IMR-90 (cell line): ENCODE measurements around the gene RRAGA. TPM values are rescaled to one million over a fixed set of nuclear protein-coding genes. Genes with fewer than 3 reads are reported as not detected.

Source experiments
- ATAC-seq: fragments of 200-7000 bp; cut with Tn5 transposase; 2 replicates; pipeline ENCODE4 v1.9.1; 2020; ENCODE audit warnings: low read depth, mild to moderate bottlenecking, moderate library complexity
- BruUV-seq: library from RNA; stranded (reverse); fragments of 400-500 nt; replicated peaks from 2 replicates; lab custom pipeline; 2021; lab: Mats Ljungman, UMichigan
- CTCF ChIA-PET: fragments of 300-600 bp; formaldehyde crosslinking; extraction: SDS; loops from one replicate; lab custom pipeline; 2021; ENCODE audit warnings: antibody characterized with exemption; lab: Yijun Ruan, JAX
- POLR2A ChIA-PET: fragments of 300-600 bp; sonication (Branson Sonifier 250); formaldehyde crosslinking; loops from one replicate; lab custom pipeline; 2022; ENCODE audit warnings: antibody characterized with exemption; ENCODE audit not compliant: unreplicated experiment; lab: Charles Lee
- DNase-seq: peaks from one replicate; pipeline ENCODE4 v3.0.0; 2013
- H2AFZ ChIP-seq: replicated peaks from 2 replicates; pipeline ENCODE3; 2013; ENCODE audit warnings: low read length, mild to moderate bottlenecking; ENCODE audit not compliant: poor library complexity
- H2AK5ac ChIP-seq: 2 replicates; pipeline ENCODE4 v1.6.1; 2013; ENCODE audit warnings: low read depth, low read length, inconsistent platforms
- H2AK9ac ChIP-seq: replicated peaks from 2 replicates; pipeline ENCODE3; 2013; ENCODE audit warnings: mild to moderate bottlenecking, low read depth, low read length, moderate library complexity; ENCODE audit not compliant: poor library complexity
- H2BK120ac ChIP-seq: 2 replicates; pipeline ENCODE4 v1.6.1; 2013; ENCODE audit warnings: low read depth, low read length, inconsistent platforms
- H2BK15ac ChIP-seq: 3 replicates; pipeline ENCODE4 v1.6.1; 2013; ENCODE audit warnings: low read depth, low read length, inconsistent platforms
- H2BK20ac ChIP-seq: 2 replicates; pipeline ENCODE4 v1.6.1; 2013; ENCODE audit warnings: low read depth, mild to moderate bottlenecking, inconsistent platforms, low read length, moderate library complexity
- H2BK5ac ChIP-seq: 2 replicates; pipeline ENCODE4 v1.6.1; 2013; ENCODE audit warnings: mild to moderate bottlenecking, low read depth, low read length, inconsistent platforms; ENCODE audit not compliant: poor library complexity, severe bottlenecking
- H3K14ac ChIP-seq: replicated peaks from 2 replicates; pipeline ENCODE4 v1.6.1; 2013; ENCODE audit warnings: low read depth, low read length, inconsistent platforms
- H3K18ac ChIP-seq: 2 replicates; pipeline ENCODE4 v1.6.1; 2013; ENCODE audit warnings: low read depth, low read length, control low read depth
- H3K23ac ChIP-seq: 2 replicates; pipeline ENCODE4 v1.6.1; 2013; ENCODE audit warnings: low read depth, low read length, inconsistent platforms
- H3K27ac ChIP-seq: 2 replicates; pipeline ENCODE4 v1.5.1; 2013; ENCODE audit warnings: mild to moderate bottlenecking, control low read depth, low read length; ENCODE audit not compliant: insufficient read depth
- H3K27me3 ChIP-seq: 2 replicates; pipeline ENCODE4 v1.6.1; 2013; ENCODE audit warnings: low read length; ENCODE audit not compliant: control insufficient read depth, insufficient read depth
- H3K36me3 ChIP-seq: 2 replicates; pipeline ENCODE4 v1.6.1; 2013; ENCODE audit warnings: low read length, mixed read lengths; ENCODE audit not compliant: control insufficient read depth, insufficient read depth
- H3K4ac ChIP-seq: 2 replicates; pipeline ENCODE4 v1.6.1; 2013; ENCODE audit warnings: low read depth, low read length, inconsistent platforms
- H3K4me1 ChIP-seq: 2 replicates; pipeline ENCODE4 v1.6.1; 2013; ENCODE audit warnings: low read length, mixed read lengths; ENCODE audit not compliant: control insufficient read depth, insufficient read depth
- H3K4me2 ChIP-seq: 2 replicates; pipeline ENCODE4 v1.6.1; 2013; ENCODE audit warnings: low read depth, mild to moderate bottlenecking, control low read depth, low read length, moderate library complexity
- H3K4me3 ChIP-seq: 2 replicates; pipeline ENCODE4 v1.5.1; 2013; ENCODE audit warnings: low read depth, mild to moderate bottlenecking, control low read depth, low read length, moderate library complexity; ENCODE audit not compliant: insufficient read depth
- H3K56ac ChIP-seq: 2 replicates; pipeline ENCODE4 v1.6.1; 2013; ENCODE audit warnings: low read length, inconsistent platforms; ENCODE audit not compliant: insufficient read depth; ENCODE audit errors: extremely low read depth
- H3K79me1 ChIP-seq, 2 experiments: 2 replicates each; pipeline ENCODE4 v1.6.1; 2013; ENCODE audit warnings: low read length in 2 of 2, inconsistent platforms in 1 of 2, low read depth in 1 of 2
- H3K9ac ChIP-seq: 2 replicates; pipeline ENCODE4 v1.6.1; 2013; ENCODE audit warnings: low read depth, low read length, control low read depth
- H3K9me1 ChIP-seq: 2 replicates; pipeline ENCODE4 v1.6.1; 2013; ENCODE audit warnings: low read length, inconsistent platforms; ENCODE audit not compliant: insufficient read depth
- H3K9me3 ChIP-seq: 2 replicates; pipeline ENCODE4 v1.6.1; 2013; ENCODE audit warnings: low read length; ENCODE audit not compliant: control insufficient read depth, insufficient read depth
- H4K20me1 ChIP-seq: 2 replicates; pipeline ENCODE4 v1.6.1; 2013; ENCODE audit warnings: low read length, inconsistent platforms; ENCODE audit not compliant: insufficient read depth
- H4K5ac ChIP-seq: 2 replicates; pipeline ENCODE4 v1.6.1; 2013; ENCODE audit warnings: mild to moderate bottlenecking, low read depth, low read length, control low read depth
- H4K8ac ChIP-seq, 2 experiments: 2 replicates each; pipeline ENCODE4 v1.6.1; 2013; ENCODE audit warnings: low read depth in 2 of 2, low read length in 2 of 2, control low read depth in 1 of 2, inconsistent platforms in 1 of 2
- H4K91ac ChIP-seq: 2 replicates; pipeline ENCODE4 v1.6.1; 2013; ENCODE audit warnings: low read depth, low read length, inconsistent platforms; ENCODE audit not compliant: insufficient read depth
- BHLHE40 ChIP-seq: fragments of 150-350 bp; IDR thresholded peaks from 2 replicates; pipeline ENCODE4 v1.6.1; 2016; ENCODE audit warnings: mild to moderate bottlenecking, low read depth, low read length
- CHD1 ChIP-seq: IDR thresholded peaks from 2 replicates; pipeline ENCODE4 v1.6.1; 2012; ENCODE audit warnings: low read depth, low read length, improper control_type of control experiment
- FOS ChIP-seq: fragments of 150-350 bp; IDR thresholded peaks from 2 replicates; pipeline ENCODE4 v1.6.1; 2016; ENCODE audit warnings: low read depth, low read length
- MAFK ChIP-seq: IDR thresholded peaks from 2 replicates; pipeline ENCODE4 v1.6.1; 2012; ENCODE audit warnings: low read depth, low read length, improper control_type of control experiment
- MAZ ChIP-seq: IDR thresholded peaks from 2 replicates; pipeline ENCODE4 v1.6.1; 2012; ENCODE audit warnings: low read depth, mild to moderate bottlenecking, low read length, improper control_type of control experiment, moderate library complexity, borderline replicate concordance
- NFE2L2 ChIP-seq: fragments of 150-350 bp; IDR thresholded peaks from 2 replicates; pipeline ENCODE4 v1.6.1; 2016; ENCODE audit warnings: low read depth, mild to moderate bottlenecking, low read length
- RAD21 ChIP-seq: IDR thresholded peaks from 2 replicates; pipeline ENCODE4 v1.6.1; 2012; ENCODE audit warnings: low read length, improper control_type of control experiment
- RCOR1 ChIP-seq: IDR thresholded peaks from 2 replicates; pipeline ENCODE4 v1.6.1; 2012; ENCODE audit warnings: mild to moderate bottlenecking, low read length, improper control_type of control experiment; ENCODE audit not compliant: insufficient replicate concordance
- RFX5 ChIP-seq: IDR thresholded peaks from 2 replicates; pipeline ENCODE4 v1.8.0; 2012; ENCODE audit warnings: low read depth, mild to moderate bottlenecking, low read length, moderate library complexity
- SMC3 ChIP-seq: fragments of 150-350 bp; IDR thresholded peaks from 2 replicates; pipeline ENCODE4 v1.6.1; 2016; ENCODE audit warnings: low read depth, mild to moderate bottlenecking, antibody characterized with exemption, low read length, moderate library complexity
- WGBS, 2 experiments: methylation state at CpG; one replicate each; pipeline versions ENCODE4 v1.1.5 to v1.1.7; 2013; ENCODE audit warnings: missing lambda C conversion rate in 2 of 2; ENCODE audit not compliant: insufficient read length in 1 of 2; ENCODE audit errors: extremely low coverage in 2 of 2; 5-methylcytosine and 5-hydroxymethylcytosine counted together
- dilution Hi-C: fragments of 300-500 bp; cut with HindIII; formaldehyde crosslinking; loops from one replicate; pipeline ENCODE4 v1.14.3; 2018; ENCODE audit warnings: low sequenced_read_pairs; ENCODE audit not compliant: unreplicated experiment
- in situ Hi-C: fragments of 300-500 bp; cut with MboI; formaldehyde crosslinking; loops from 3 replicates; pipeline ENCODE4 v1.14.3; 2019; ENCODE audit warnings: low sequenced_read_pairs, inconsistent platforms, mixed read lengths
- intact Hi-C: fragments of 100-400 bp; cut with micrococcal nuclease; formaldehyde crosslinking; loops from 2 replicates; pipeline ENCODE4 v1.10.0; 2022
- polyA plus RNA-seq, 3 experiments: library from polyadenylated mRNA; depleted of rRNA; stranded (reverse); fragments of >200 nt; gene quantifications; 2 replicates each; pipeline ENCODE4 v1.2.3, GENCODE V29; 2012; ENCODE audit warnings: low replicate concordance in 1 of 3
- total RNA-seq: library from RNA; depleted of rRNA; stranded (reverse); fragments of >200 nt; gene quantifications from 2 replicates; pipeline ENCODE4 v1.2.3, GENCODE V29; 2012
- TF ChIP-seq, protein P1 (sequence below): fragments of 150-350 bp; IDR thresholded peaks from 2 replicates; pipeline ENCODE4 v1.6.1; 2016; ENCODE audit warnings: low read depth, mild to moderate bottlenecking, low read length, moderate library complexity, borderline replicate concordance

The RRAGA gene
- total and polyA plus RNA-seq, 2 of the 4 experiments (the other 2 are of a cell fraction), result 74.7 to 154 TPM

DNA sequence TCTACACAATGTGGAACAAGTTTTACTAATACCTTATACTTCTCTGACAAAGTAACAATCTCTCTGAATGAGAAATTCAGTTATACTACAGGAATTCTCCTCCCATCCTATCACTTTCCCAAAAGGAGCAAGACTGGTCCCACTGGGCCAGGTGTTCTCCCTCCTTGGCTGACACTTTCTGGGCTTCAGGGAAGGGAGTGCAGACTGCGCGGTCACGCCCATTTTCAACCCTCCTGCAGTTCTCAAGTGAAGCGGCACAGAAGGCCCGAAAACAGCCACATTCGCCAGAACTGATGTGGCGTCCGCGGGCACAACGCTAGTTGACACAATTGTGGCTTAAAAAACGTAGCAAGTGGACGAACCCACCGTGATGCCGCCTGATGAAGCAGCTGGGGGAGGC is 16.8 kb upstream of the RRAGA start:
- in situ Hi-C loops, result loop anchor here (5.0 to 25.0 kb wide), 2 partner anchors 1220 to 1495 kb away; no protein-coding TSS in a partner anchor
- dilution Hi-C loops, result no loop called here
- Histone ChIP-seq H4K8ac (no peak overlapping the region), H2BK15ac (no peak overlapping the region), H3K9ac (no peak overlapping the region), H2BK20ac (no peak overlapping the region), H3K4me1 (no peaks in the 10 kb centered on the region), H4K5ac (no peak overlapping the region), H2AK9ac (no peak overlapping the region), H3K9me1 (no peaks in the 10 kb centered on the region), H3K4me2 (no peak overlapping the region), H3K18ac (no peak overlapping the region), H3K9me3 (no peaks in the 10 kb centered on the region), H2AK5ac (no peak overlapping the region), H2BK120ac (no peak overlapping the region), H3K79me1 (no peaks in the 10 kb centered on the region), H3K36me3 (no peaks in the 10 kb centered on the region), H3K4me3 (no peak overlapping the region), H2AFZ (peak overlapping the region; percentile 13), H4K91ac (no peak overlapping the region), H3K27ac (no peak overlapping the region), H3K56ac (no peak overlapping the region), H3K23ac (no peak overlapping the region), H3K27me3 (no peaks in the 10 kb centered on the region; the same call in none of the 2 replicates), H3K4ac (no peak overlapping the region), H2BK5ac (no peak overlapping the region), H3K14ac (no peak overlapping the region), H4K20me1 (no peaks in the 10 kb centered on the region)
- intact Hi-C loops, result no loop called here
- no peak for ATAC-seq
- no peak for TF ChIP-seq MAZ
- TF ChIP-seq SMC3, result no peak
- no peak for TF ChIP-seq RCOR1
- TF ChIP-seq FOS, result no peak
- TF ChIP-seq NFE2L2, result no peak
- no peak for TF ChIP-seq MAFK
- TF ChIP-seq, protein P1, sequence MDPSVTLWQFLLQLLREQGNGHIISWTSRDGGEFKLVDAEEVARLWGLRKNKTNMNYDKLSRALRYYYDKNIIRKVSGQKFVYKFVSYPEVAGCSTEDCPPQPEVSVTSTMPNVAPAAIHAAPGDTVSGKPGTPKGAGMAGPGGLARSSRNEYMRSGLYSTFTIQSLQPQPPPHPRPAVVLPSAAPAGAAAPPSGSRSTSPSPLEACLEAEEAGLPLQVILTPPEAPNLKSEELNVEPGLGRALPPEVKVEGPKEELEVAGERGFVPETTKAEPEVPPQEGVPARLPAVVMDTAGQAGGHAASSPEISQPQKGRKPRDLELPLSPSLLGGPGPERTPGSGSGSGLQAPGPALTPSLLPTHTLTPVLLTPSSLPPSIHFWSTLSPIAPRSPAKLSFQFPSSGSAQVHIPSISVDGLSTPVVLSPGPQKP, result no peak
- TF ChIP-seq RAD21, result no peak
- no peak for TF ChIP-seq CHD1
- TF ChIP-seq RFX5, result no peak
- TF ChIP-seq BHLHE40, result no peak
- POLR2A ChIA-PET, result no interaction called here
- DNase-seq, result no peak
- CTCF ChIA-PET, result no interaction called here
- no TSS peak for BruUV-seq
- WGBS, 2 experiments, result 60% methylated on average over 6 of the region's 14 CpGs; no CpG with 5 or more reads in 1 of the 2 experiments
